HEK293 (cell line): ENCODE data around the gene SF3B6.

Experiments
- EGR2 ChIP-seq: fragments of 450-650 bp; formaldehyde crosslinking; IDR thresholded peaks from 2 replicates; pipeline ENCODE4 v1.5.1; 2016; ENCODE audit warnings: low read depth, missing biosample characterization, missing genetic modification characterization
- KLF17 ChIP-seq: fragments of 450-650 bp; formaldehyde crosslinking; IDR thresholded peaks from 2 replicates; pipeline ENCODE4 v1.5.1; 2016; ENCODE audit warnings: missing biosample characterization, missing genetic modification characterization
- PATZ1 ChIP-seq: fragments of 450-650 bp; formaldehyde crosslinking; IDR thresholded peaks from 2 replicates; pipeline ENCODE4 v1.5.1; 2016; ENCODE audit warnings: missing biosample characterization, missing genetic modification characterization
- SCRT2 ChIP-seq: fragments of 450-650 bp; formaldehyde crosslinking; IDR thresholded peaks from 2 replicates; pipeline ENCODE4 v1.5.1; 2016; ENCODE audit warnings: missing biosample characterization, missing genetic modification characterization
- SETDB1 ChIP-seq: IDR thresholded peaks from one replicate; pipeline ENCODE4 v1.6.1; 2017; ENCODE audit warnings: mild to moderate bottlenecking, low read length, moderate library complexity, mixed read lengths; ENCODE audit not compliant: insufficient read length
- SP3 ChIP-seq: fragments of 450-650 bp; formaldehyde crosslinking; IDR thresholded peaks from 2 replicates; pipeline ENCODE4 v1.5.1; 2016; ENCODE audit warnings: missing biosample characterization, missing genetic modification characterization
- SP7 ChIP-seq: fragments of 450-650 bp; formaldehyde crosslinking; IDR thresholded peaks from 2 replicates; pipeline ENCODE4 v1.5.1; 2016; ENCODE audit warnings: missing biosample characterization, missing genetic modification characterization
- TRIM28 ChIP-seq: IDR thresholded peaks from 2 replicates; pipeline ENCODE4 v1.6.1; 2011; ENCODE audit warnings: low read length, control low read depth, borderline replicate concordance
- ZBTB17 ChIP-seq: fragments of 450-650 bp; formaldehyde crosslinking; IDR thresholded peaks from 2 replicates; pipeline ENCODE4 v1.5.1; 2016; ENCODE audit warnings: missing biosample characterization, missing genetic modification characterization
- ZBTB8A ChIP-seq: fragments of 450-650 bp; formaldehyde crosslinking; IDR thresholded peaks from 2 replicates; pipeline ENCODE4 v1.5.1; 2016; ENCODE audit warnings: missing biosample characterization, missing genetic modification characterization
- ZFP37 ChIP-seq: fragments of 450-650 bp; formaldehyde crosslinking; IDR thresholded peaks from 2 replicates; pipeline ENCODE4 v1.5.1; 2016; ENCODE audit warnings: missing biosample characterization, missing genetic modification characterization
- ZFP41 ChIP-seq: fragments of 450-650 bp; formaldehyde crosslinking; IDR thresholded peaks from 2 replicates; pipeline ENCODE4 v1.5.1; 2016; ENCODE audit warnings: missing biosample characterization, missing genetic modification characterization, borderline replicate concordance
- ZNF132 ChIP-seq: fragments of 450-650 bp; formaldehyde crosslinking; IDR thresholded peaks from 2 replicates; pipeline ENCODE4 v1.5.1; 2017; ENCODE audit warnings: missing biosample characterization, missing genetic modification characterization, borderline replicate concordance
- ZNF133 ChIP-seq: fragments of 450-650 bp; formaldehyde crosslinking; IDR thresholded peaks from 2 replicates; pipeline ENCODE4 v1.5.1; 2016; ENCODE audit warnings: missing biosample characterization, missing genetic modification characterization
- ZNF138 ChIP-seq: fragments of 450-650 bp; formaldehyde crosslinking; IDR thresholded peaks from 2 replicates; pipeline ENCODE4 v1.5.1; 2016; ENCODE audit warnings: missing biosample characterization, missing genetic modification characterization, borderline replicate concordance
- ZNF146 ChIP-seq: fragments of 450-650 bp; formaldehyde crosslinking; IDR thresholded peaks from 2 replicates; pipeline ENCODE4 v1.5.1; 2016; ENCODE audit warnings: missing biosample characterization, missing genetic modification characterization
- ZNF16 ChIP-seq: fragments of 450-650 bp; formaldehyde crosslinking; IDR thresholded peaks from 2 replicates; pipeline ENCODE4 v1.5.1; 2016; ENCODE audit warnings: low read depth, missing biosample characterization, missing genetic modification characterization
- ZNF362 ChIP-seq: fragments of 450-650 bp; formaldehyde crosslinking; IDR thresholded peaks from 2 replicates; pipeline ENCODE4 v1.5.1; 2016; ENCODE audit warnings: missing biosample characterization, missing genetic modification characterization
- ZNF548 ChIP-seq: fragments of 450-650 bp; formaldehyde crosslinking; IDR thresholded peaks from 2 replicates; pipeline ENCODE4 v1.5.1; 2016; ENCODE audit warnings: missing biosample characterization, missing genetic modification characterization
- ZNF560 ChIP-seq: fragments of 450-650 bp; formaldehyde crosslinking; IDR thresholded peaks from 2 replicates; pipeline ENCODE4 v1.5.1; 2017; ENCODE audit warnings: missing biosample characterization, missing genetic modification characterization, borderline replicate concordance
- ZNF600 ChIP-seq: fragments of 450-650 bp; formaldehyde crosslinking; IDR thresholded peaks from 2 replicates; pipeline ENCODE4 v1.5.1; 2016; ENCODE audit warnings: missing biosample characterization, missing genetic modification characterization
- ZNF621 ChIP-seq: fragments of 450-650 bp; formaldehyde crosslinking; IDR thresholded peaks from 2 replicates; pipeline ENCODE4 v1.5.1; 2017; ENCODE audit warnings: missing biosample characterization, missing genetic modification characterization
- ZNF623 ChIP-seq: fragments of 450-650 bp; formaldehyde crosslinking; IDR thresholded peaks from 2 replicates; pipeline ENCODE4 v1.5.1; 2016; ENCODE audit warnings: missing biosample characterization, missing genetic modification characterization
- ZNF785 ChIP-seq: fragments of 450-650 bp; formaldehyde crosslinking; IDR thresholded peaks from 2 replicates; pipeline ENCODE4 v1.5.1; 2016; ENCODE audit warnings: missing biosample characterization, missing genetic modification characterization
- ZSCAN4 ChIP-seq: fragments of 450-650 bp; formaldehyde crosslinking; IDR thresholded peaks from 2 replicates; pipeline ENCODE4 v1.5.1; 2017; ENCODE audit warnings: missing biosample characterization, missing genetic modification characterization

SF3B6 gene

GRCh38 chr2:24123922-24124580 is 47.9 kb upstream of the SF3B6 start (continued):
- TF ChIP-seq ZSCAN4 = no peak
- 0 out of 2 replicates have a peak, but pooled peaks have one; percentile 37 for TF ChIP-seq ZFP37 (tag by site-specific recombination)
- TF ChIP-seq EGR2 (tag by site-specific recombination) = no peak
- no peak for TF ChIP-seq ZNF362 (tag by site-specific recombination)
- no peak for TF ChIP-seq ZNF548
- TF ChIP-seq TRIM28 = no peak
- peak; percentile 28; the same call in 1 of the 2 replicates for TF ChIP-seq ZNF600 (tag by site-specific recombination)
- no peak for TF ChIP-seq ZNF621 (tag by site-specific recombination)
- TF ChIP-seq SCRT2 (tag by site-specific recombination) = no peak
- TF ChIP-seq ZBTB17 (tag by site-specific recombination) = peak; percentile 50; the same call in 1 of the 2 replicates
- no peak for TF ChIP-seq ZNF16 (tag by site-specific recombination)
- TF ChIP-seq ZNF132 = no peak
- TF ChIP-seq ZNF560 = no peak
- TF ChIP-seq ZNF623 (tag by site-specific recombination) = no peak
- TF ChIP-seq ZNF133 (tag by site-specific recombination) = no peak
- no peak for TF ChIP-seq SP7 (tag by site-specific recombination)
- TF ChIP-seq ZNF146 = no peak
- no peak for TF ChIP-seq ZBTB8A (tag by site-specific recombination)
- no peak for TF ChIP-seq SETDB1
- TF ChIP-seq KLF17 = no peak
- no peak for TF ChIP-seq PATZ1 (tag by site-specific recombination)
- no peak for TF ChIP-seq SP3 (tag by site-specific recombination)
- no peak for TF ChIP-seq ZNF785 (tag by site-specific recombination)
- TF ChIP-seq ZNF138 (tag by site-specific recombination) = no peak
- TF ChIP-seq ZFP41 (tag by site-specific recombination) = no peak
